ENCODE measurements around the gene ERC2.

Gene ERC2

DNA sequence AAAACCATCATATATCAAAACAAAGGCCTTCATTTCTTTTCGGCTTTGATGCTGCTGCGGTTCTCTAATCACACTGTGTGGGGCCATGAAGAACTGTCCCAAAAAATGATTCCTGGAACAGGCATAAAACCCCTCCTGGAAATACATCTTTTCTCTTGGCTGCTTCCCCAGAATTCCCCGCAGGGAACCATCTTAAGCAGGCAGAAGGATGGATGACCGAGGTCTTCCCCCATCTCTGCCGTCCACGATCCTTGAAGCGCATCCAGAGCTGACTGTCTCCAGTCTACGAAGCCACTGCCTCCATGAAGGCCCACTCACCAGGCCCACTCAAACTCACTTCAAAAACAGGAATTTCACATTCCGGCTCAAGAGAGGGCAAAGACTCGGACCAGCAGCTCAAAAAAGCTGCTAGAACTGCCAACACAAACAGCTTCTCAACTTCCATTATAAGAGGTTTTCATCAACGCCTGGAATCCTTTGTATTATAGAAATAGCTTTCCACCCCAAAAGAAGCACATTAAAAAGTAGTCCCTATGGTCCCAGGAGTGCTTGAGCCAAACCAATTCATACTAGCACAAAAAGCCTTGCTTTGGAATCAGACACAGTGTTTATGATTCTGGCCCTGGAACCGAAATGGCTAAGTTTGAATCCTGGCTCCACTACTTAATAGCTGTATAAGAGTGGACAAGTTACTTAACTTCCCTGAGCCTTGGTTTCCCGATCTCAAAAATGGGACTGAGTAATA is 493.7 kb downstream of the ERC2 start:
- TF ChIP-seq, protein P1, sequence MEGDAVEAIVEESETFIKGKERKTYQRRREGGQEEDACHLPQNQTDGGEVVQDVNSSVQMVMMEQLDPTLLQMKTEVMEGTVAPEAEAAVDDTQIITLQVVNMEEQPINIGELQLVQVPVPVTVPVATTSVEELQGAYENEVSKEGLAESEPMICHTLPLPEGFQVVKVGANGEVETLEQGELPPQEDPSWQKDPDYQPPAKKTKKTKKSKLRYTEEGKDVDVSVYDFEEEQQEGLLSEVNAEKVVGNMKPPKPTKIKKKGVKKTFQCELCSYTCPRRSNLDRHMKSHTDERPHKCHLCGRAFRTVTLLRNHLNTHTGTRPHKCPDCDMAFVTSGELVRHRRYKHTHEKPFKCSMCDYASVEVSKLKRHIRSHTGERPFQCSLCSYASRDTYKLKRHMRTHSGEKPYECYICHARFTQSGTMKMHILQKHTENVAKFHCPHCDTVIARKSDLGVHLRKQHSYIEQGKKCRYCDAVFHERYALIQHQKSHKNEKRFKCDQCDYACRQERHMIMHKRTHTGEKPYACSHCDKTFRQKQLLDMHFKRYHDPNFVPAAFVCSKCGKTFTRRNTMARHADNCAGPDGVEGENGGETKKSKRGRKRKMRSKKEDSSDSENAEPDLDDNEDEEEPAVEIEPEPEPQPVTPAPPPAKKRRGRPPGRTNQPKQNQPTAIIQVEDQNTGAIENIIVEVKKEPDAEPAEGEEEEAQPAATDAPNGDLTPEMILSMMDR (IDR thresholded peaks at IDR 0.05; ENCODE audit: low read depth, low read length, missing control alignments): no peak
- no peak overlapping the region for H3K4me3 ChIP-seq (ENCODE audit: low read depth, low read length)
- DNase-seq (ENCODE audit: low read depth): no peak
- in situ Hi-C loops (cut with HindIII; ENCODE audit: low sequenced_read_pairs): no loop called here

DNA sequence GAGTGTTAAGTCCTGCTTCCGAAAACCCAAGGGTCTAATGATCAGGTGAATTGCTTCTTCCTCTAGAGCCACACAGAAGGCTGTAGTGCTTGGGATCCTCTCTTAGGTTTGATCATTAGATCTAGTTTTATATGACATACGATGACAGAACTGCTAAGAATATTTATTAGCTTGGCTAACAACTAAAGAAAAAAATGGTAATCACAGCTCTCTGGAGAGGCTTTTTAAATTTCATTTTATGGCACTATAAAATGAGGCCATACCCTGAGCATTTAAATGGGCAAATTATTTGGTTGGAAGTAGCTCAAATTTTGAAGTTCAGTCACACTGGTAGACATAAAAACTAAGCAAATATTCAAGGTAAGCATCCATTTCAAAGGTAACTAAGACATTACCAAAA is 498.6 kb downstream of the ERC2 start:
- in situ Hi-C loops (cut with HindIII; ENCODE audit: low sequenced_read_pairs): no loop called here
- H3K4me3 ChIP-seq (ENCODE audit: low read depth, low read length): no peak overlapping the region
- no peak for DNase-seq (ENCODE audit: low read depth)
- TF ChIP-seq, protein P1 (IDR thresholded peaks at IDR 0.05; ENCODE audit: low read depth, low read length, missing control alignments): no peak

DNA sequence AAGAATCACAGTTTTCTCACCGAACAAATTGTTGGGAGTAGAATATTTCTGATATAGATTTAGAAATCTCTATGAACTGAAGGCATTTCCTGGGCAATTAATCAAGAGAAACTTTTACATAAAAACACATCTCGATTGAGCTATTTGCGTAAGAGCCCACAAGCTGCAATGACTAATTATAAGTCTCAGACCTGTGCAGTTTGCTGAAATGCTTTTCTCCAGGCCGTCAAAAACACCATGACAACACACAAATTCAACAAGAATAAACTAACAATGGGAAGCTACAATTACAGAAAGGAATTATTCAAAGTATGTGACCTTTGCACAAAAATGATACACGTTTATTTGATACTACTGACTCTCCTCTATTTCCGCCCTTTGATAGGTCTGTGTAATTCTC is 499.9 kb downstream of the ERC2 start:
- DNase-seq (ENCODE audit: low read depth): peak; percentile 55
- no peak overlapping the region for H3K4me3 ChIP-seq (ENCODE audit: low read depth, low read length)
- TF ChIP-seq, protein P1 (IDR thresholded peaks at IDR 0.05; ENCODE audit: low read depth, low read length, missing control alignments): no peak
- in situ Hi-C loops (cut with HindIII; ENCODE audit: low sequenced_read_pairs): no loop called here

DNA sequence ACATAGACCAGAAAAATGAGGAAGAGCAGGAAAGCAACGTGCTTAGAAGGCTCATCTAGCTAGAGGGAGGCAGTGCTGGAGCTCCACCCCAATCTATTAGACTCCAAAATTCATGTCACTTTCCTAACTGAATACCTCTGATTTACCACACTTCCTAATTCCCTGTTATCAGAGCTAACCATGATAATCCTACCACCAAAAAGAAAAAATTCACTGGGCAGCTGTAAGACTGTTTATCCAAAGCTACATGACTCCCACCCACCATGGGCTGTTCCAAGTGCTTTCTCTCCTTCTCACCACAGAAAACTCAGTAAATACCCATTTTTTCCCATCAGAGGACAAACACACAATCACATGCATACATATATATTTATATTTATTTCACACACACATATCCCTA is 501.7 kb downstream of the ERC2 start:
- no peak for DNase-seq (ENCODE audit: low read depth)
- TF ChIP-seq, protein P1 (IDR thresholded peaks at IDR 0.05; ENCODE audit: low read depth, low read length, missing control alignments): no peak
- no peak overlapping the region for H3K4me3 ChIP-seq (ENCODE audit: low read depth, low read length)
- in situ Hi-C loops (cut with HindIII; ENCODE audit: low sequenced_read_pairs): no loop called here

DNA sequence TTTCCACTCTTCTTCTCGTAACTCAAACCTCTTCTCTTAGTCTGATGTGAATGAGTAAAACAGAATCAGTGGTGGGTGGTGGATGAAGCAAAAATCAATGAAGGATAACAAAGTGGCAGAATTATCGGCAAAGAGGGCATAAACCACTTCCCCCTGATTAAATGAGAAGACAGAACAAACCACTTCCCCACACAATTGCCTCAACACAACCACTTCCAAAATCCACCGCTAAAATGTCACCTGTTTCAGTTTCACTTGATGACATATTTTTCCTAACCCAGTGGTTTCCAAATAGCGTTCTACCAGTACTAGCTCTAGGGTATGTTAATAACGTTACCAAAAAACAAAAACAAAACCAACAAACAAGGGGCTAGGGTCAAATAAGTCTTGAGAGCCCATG is 502.5 kb downstream of the ERC2 start:
- TF ChIP-seq, protein P1 (IDR thresholded peaks at IDR 0.05; ENCODE audit: low read depth, low read length, missing control alignments): no peak
- DNase-seq (ENCODE audit: low read depth): no peak
- in situ Hi-C loops (cut with HindIII; ENCODE audit: low sequenced_read_pairs): no loop called here
- no peak overlapping the region for H3K4me3 ChIP-seq (ENCODE audit: low read depth, low read length)

DNA sequence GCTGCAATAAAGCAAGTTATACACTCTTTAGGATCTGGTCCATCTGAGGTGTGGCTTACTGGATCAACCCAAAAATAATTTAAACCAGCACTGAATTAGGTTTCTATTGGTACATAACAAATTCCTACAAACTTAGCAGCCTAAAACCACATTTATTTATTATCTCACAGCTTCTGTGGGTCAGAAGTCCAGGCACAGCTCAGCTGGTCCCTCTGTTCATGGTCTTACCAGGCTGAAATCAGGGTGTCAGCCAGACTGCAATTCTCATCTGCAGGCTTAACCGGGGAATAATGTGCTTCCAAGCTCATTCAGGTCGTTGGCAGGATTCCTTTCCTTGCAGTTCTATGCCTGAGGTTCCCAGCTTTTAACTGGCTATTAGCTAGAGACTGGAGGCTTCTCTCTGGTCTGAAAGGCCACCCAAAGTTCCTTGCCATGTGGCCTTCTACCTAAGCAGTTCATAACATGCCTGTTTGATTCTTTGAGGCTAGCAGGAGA is 503.7 kb downstream of the ERC2 start:
- in situ Hi-C loops (cut with HindIII; ENCODE audit: low sequenced_read_pairs): no loop called here
- TF ChIP-seq, protein P1 (IDR thresholded peaks at IDR 0.05; ENCODE audit: low read depth, low read length, missing control alignments): no peak

More for the DNA sequence above, 503.7 kb downstream of the ERC2 start:
- no peak overlapping the region for H3K4me3 ChIP-seq (ENCODE audit: low read depth, low read length)
- peak; percentile 32 for DNase-seq (ENCODE audit: low read depth)

All from astrocyte of the cerebellum (primary cell).